K562 (cell line): ENCODE results near the gene KLHL6. TPM values are rescaled to one million over a fixed set of nuclear protein-coding genes. Genes with fewer than 3 reads are reported as not detected.

Experiments
- CAMTA2 ChIP-seq: fragments of 250-450 bp; sonication (Bioruptor Pico); conservative IDR thresholded peaks from 2 replicates; pipeline ENCODE4 v1.5.1; 2022
- CHCHD3 ChIP-seq: fragments of 250-450 bp; sonication (Bioruptor Pico); IDR thresholded peaks from 2 replicates; pipeline ENCODE4 v2.1.2; 2022; ENCODE audit warnings: mild to moderate bottlenecking
- FOSL1 ChIP-seq: fragments of 200-800 bp; sonication (Bioruptor generic); conservative IDR thresholded peaks from 2 replicates; pipeline ENCODE4 v1.6.1; 2016; ENCODE audit warnings: missing genetic modification characterization, missing compliant biosample characterization
- GTF2E2 ChIP-seq: fragments of 200-800 bp; sonication (Bioruptor generic); IDR thresholded peaks from 2 replicates; pipeline ENCODE4 v1.6.1; 2016; ENCODE audit warnings: missing genetic modification characterization, missing compliant biosample characterization
- KLF1 ChIP-seq: fragments of 450-650 bp; IDR thresholded peaks from 2 replicates; pipeline ENCODE4 v1.6.1; 2016; ENCODE audit warnings: missing genetic modification characterization, missing compliant biosample characterization
- KLF6 ChIP-seq: fragments of 250-450 bp; sonication (Bioruptor Pico); IDR thresholded peaks from 2 replicates; pipeline ENCODE4 v1.4.0; 2020; ENCODE audit warnings: mild to moderate bottlenecking, moderate library complexity, borderline replicate concordance
- MAFF ChIP-seq: IDR thresholded peaks from 2 replicates; pipeline ENCODE4 v1.6.1; 2012; ENCODE audit warnings: low read length, improper control_type of control experiment
- MTA3 ChIP-seq: fragments of 450-650 bp; formaldehyde crosslinking; IDR thresholded peaks from 2 replicates; pipeline ENCODE4 v1.6.1; 2017; ENCODE audit warnings: mild to moderate bottlenecking, borderline replicate concordance
- NFE2 ChIP-seq: IDR thresholded peaks from 2 replicates; pipeline ENCODE4 v1.6.1; 2014; ENCODE audit warnings: antibody characterized with exemption, low read depth
- PHF20 ChIP-seq: fragments of 450-650 bp; IDR thresholded peaks from 2 replicates; pipeline ENCODE4 v1.6.1; 2018; ENCODE audit not compliant: partially characterized antibody
- PTBP1 ChIP-seq: fragments of 200-400 bp; formaldehyde crosslinking; IDR thresholded peaks from 2 replicates; pipeline ENCODE4 v1.6.1; 2017; ENCODE audit warnings: low read depth, low read length
- SNAPC5 ChIP-seq: fragments of 250-450 bp; sonication (Bioruptor Pico); IDR thresholded peaks from 2 replicates; pipeline ENCODE4 v1.8.0; 2021; ENCODE audit warnings: moderate library complexity, mild to moderate bottlenecking, inconsistent platforms
- TAF15 ChIP-seq: fragments of 200-400 bp; formaldehyde crosslinking; IDR thresholded peaks from 2 replicates; pipeline ENCODE4 v1.6.1; 2017; ENCODE audit warnings: mild to moderate bottlenecking, low read depth, low read length, moderate library complexity
- ZBTB26 ChIP-seq: fragments of 450-650 bp; formaldehyde crosslinking; IDR thresholded peaks from 2 replicates; pipeline ENCODE4 v1.4.0; 2022; ENCODE audit warnings: missing genetic modification characterization
- ZNF551 ChIP-seq: fragments of 250-450 bp; sonication (Bioruptor Pico); IDR thresholded peaks from 2 replicates; pipeline ENCODE4 v1.5.0; 2021; ENCODE audit warnings: mild to moderate bottlenecking, moderate library complexity
- ZNF717 ChIP-seq: fragments of 250-450 bp; sonication (Bioruptor Pico); IDR thresholded peaks from 2 replicates; pipeline ENCODE4 v1.5.0; 2021
- ZNF785 ChIP-seq: fragments of 250-450 bp; sonication (Bioruptor Pico); IDR thresholded peaks from 2 replicates; pipeline ENCODE4 v1.4.0; 2020; ENCODE audit warnings: mild to moderate bottlenecking
- polyA plus RNA-seq, 8 experiments: library from polyadenylated mRNA; depleted of rRNA in 4 of 8; stranded (reverse) in 5 of 8; unstranded in 3 of 8; fragments of >200 nt; fragmentation: Nextera tagmentation in 2 of 8; fragmentation: Illumina TruSeq in 1 of 8; extraction: Ambion mirVana in 2 of 8; extraction: Trizol in 1 of 8; gene quantifications; 2 replicates each; pipeline versions ENCODE4 v1.2.1 to v1.2.3, GENCODE V29; 2011 to 2014; ENCODE audit warnings: inconsistent platforms in 1 of 8, missing spikeins in 1 of 8
- total RNA-seq, 7 experiments: library from RNA; depleted of rRNA in 6 of 7; stranded (reverse); fragments of >200 nt in 6 of 7; fragmentation: Illumina TruSeq in 2 of 7; extraction: Trizol in 2 of 7; gene quantifications; 2 replicates each; pipeline versions ENCODE4 v1.2.1 to v1.2.3, GENCODE V29; 2011 to 2021; ENCODE audit warnings: low replicate concordance in 1 of 7

The KLHL6 gene
- total and polyA plus RNA-seq, 9 of the 15 experiments (the other 6 are each of a cell fraction or from before 2014, with no cell fraction given) = 0.18 to 2.1 (median 1.4) TPM

- TF ChIP-seq ZBTB26 (CRISPR knock-in tag) (no peak), PTBP1 (no peak), ZNF551 (CRISPR knock-in tag) (no peak), MAFF (peak; percentile 24; the same call in 1 of the 2 replicates), KLF6 (CRISPR knock-in tag) (no peak), CHCHD3 (CRISPR knock-in tag) (no peak), ZNF785 (CRISPR knock-in tag) (no peak), SNAPC5 (no peak), TAF15 (no peak), ZNF717 (CRISPR knock-in tag) (no peak), GTF2E2 (no peak), FOSL1 (no peak), KLF1 (no peak), PHF20 (no peak), MTA3 (no peak), CAMTA2 (CRISPR knock-in tag) (no peak), NFE2 (peak; percentile 69)
Measured at GRCh38 chr3:183564046-183564445, 8.5 kb upstream of the KLHL6 start (continued).
